K562 (cell line): ENCODE results near the gene MLF1. TPM values are rescaled to one million over a fixed set of nuclear protein-coding genes. Genes with fewer than 3 reads are reported as not detected.
A peak's percentile ranks its signal among the peaks of the same experiment; 100 is the strongest.

Experiments used
- ARID2 ChIP-seq: fragments of 450-650 bp; IDR thresholded peaks from 2 replicates; pipeline ENCODE4 v1.6.1; 2017; ENCODE audit warnings: antibody characterized with exemption, mild to moderate bottlenecking
- BACH1 ChIP-seq: fragments of 200-800 bp; sonication (Bioruptor generic); IDR thresholded peaks from 2 replicates; pipeline ENCODE4 v1.6.1; 2016; ENCODE audit warnings: missing genetic modification characterization, missing compliant biosample characterization
- BRD4 ChIP-seq: fragments of 200-600 bp; sonication (generic); IDR thresholded peaks from 2 replicates; pipeline ENCODE4 v1.6.1; 2017; ENCODE audit warnings: inconsistent platforms
- CHD4 ChIP-seq: fragments of 200-600 bp; sonication (generic); IDR thresholded peaks from 3 replicates; pipeline ENCODE4 v1.6.1; 2012; ENCODE audit warnings: low read depth, mild to moderate bottlenecking, mixed read lengths, low read length, inconsistent platforms; ENCODE audit not compliant: insufficient read depth, insufficient replicate concordance, poor library complexity, severe bottlenecking
- ERF ChIP-seq: fragments of 450-650 bp; formaldehyde crosslinking; IDR thresholded peaks from 2 replicates; pipeline ENCODE4 v1.4.0; 2020; ENCODE audit warnings: mild to moderate bottlenecking, mixed read lengths
- ETV1 ChIP-seq: fragments of 450-650 bp; conservative IDR thresholded peaks from 2 replicates; pipeline ENCODE4 v1.6.1; 2016; ENCODE audit warnings: missing genetic modification characterization, control low read depth, low read depth, missing compliant biosample characterization
- GATAD2A ChIP-seq: fragments of 450-650 bp; IDR thresholded peaks from 2 replicates; pipeline ENCODE4 v1.6.1; 2017
- HINFP ChIP-seq: fragments of 450-650 bp; conservative IDR thresholded peaks from 2 replicates; pipeline ENCODE4 v1.6.1; 2016; ENCODE audit warnings: missing genetic modification characterization, low read depth, mild to moderate bottlenecking, control low read depth, missing compliant biosample characterization
- JUNB ChIP-seq: fragments of 450-650 bp; formaldehyde crosslinking; conservative IDR thresholded peaks from 2 replicates; pipeline ENCODE4 v1.4.0; 2020; ENCODE audit warnings: mild to moderate bottlenecking
- NONO ChIP-seq, 2 experiments: fragments of 200-400 bp in 1 of 2; fragments of 450-650 bp in 1 of 2; formaldehyde crosslinking in 1 of 2; IDR thresholded peaks; 2 replicates each; pipeline ENCODE4 v1.6.1; 2017; ENCODE audit warnings: low read depth in 2 of 2, mild to moderate bottlenecking in 2 of 2, moderate library complexity in 2 of 2, low read length in 1 of 2
- PHB ChIP-seq: fragments of 250-450 bp; sonication (Bioruptor Pico); IDR thresholded peaks from 2 replicates; pipeline ENCODE4 v1.5.0; 2021
- POLR2A ChIP-seq: fragments of 450-650 bp; conservative IDR thresholded peaks from 2 replicates; pipeline ENCODE4 v1.6.1; 2016
- PTTG1 ChIP-seq: fragments of 450-650 bp; IDR thresholded peaks from 2 replicates; pipeline ENCODE4 v1.6.1; 2016; ENCODE audit warnings: low read depth, mild to moderate bottlenecking, missing genetic modification characterization, missing compliant biosample characterization
- RBM15 ChIP-seq: fragments of 200-400 bp; formaldehyde crosslinking; IDR thresholded peaks from 2 replicates; pipeline ENCODE4 v1.6.1; 2018; ENCODE audit warnings: mild to moderate bottlenecking, low read length, moderate library complexity; ENCODE audit not compliant: insufficient read depth
- RBM25 ChIP-seq: fragments of 200-400 bp; formaldehyde crosslinking; IDR thresholded peaks from 2 replicates; pipeline ENCODE4 v1.6.1; 2018; ENCODE audit warnings: low read length, low read depth, moderate library complexity; ENCODE audit not compliant: severe bottlenecking
- TAF15 ChIP-seq: fragments of 200-400 bp; formaldehyde crosslinking; IDR thresholded peaks from 2 replicates; pipeline ENCODE4 v1.6.1; 2017; ENCODE audit warnings: mild to moderate bottlenecking, low read depth, low read length, moderate library complexity
- ZBTB7A ChIP-seq: IDR thresholded peaks from 2 replicates; pipeline ENCODE4 v1.6.1; 2011; ENCODE audit warnings: low read depth, mild to moderate bottlenecking, low read length, moderate library complexity, borderline replicate concordance; ENCODE audit not compliant: control insufficient read depth
- ZNF140 ChIP-seq: fragments of 250-450 bp; sonication (Bioruptor Pico); IDR thresholded peaks from 2 replicates; pipeline ENCODE4 v1.8.0; 2021; ENCODE audit warnings: moderate library complexity, mild to moderate bottlenecking, inconsistent platforms
- ZNF280B ChIP-seq: fragments of 250-450 bp; sonication (Bioruptor Pico); IDR thresholded peaks from 2 replicates; pipeline ENCODE4 v1.5.1; 2021; ENCODE audit warnings: mild to moderate bottlenecking
- ZNF436 ChIP-seq: fragments of 250-450, 450-650 bp; sonication (Bioruptor Pico); formaldehyde crosslinking; IDR thresholded peaks from 2 replicates; pipeline ENCODE4 v1.7.0; 2020; ENCODE audit warnings: mild to moderate bottlenecking
- polyA plus RNA-seq, 8 experiments: library from polyadenylated mRNA; depleted of rRNA in 4 of 8; stranded (reverse) in 5 of 8; unstranded in 3 of 8; fragments of >200 nt; fragmentation: Nextera tagmentation in 2 of 8; fragmentation: Illumina TruSeq in 1 of 8; extraction: Ambion mirVana in 2 of 8; extraction: Trizol in 1 of 8; gene quantifications; 2 replicates each; pipeline versions ENCODE4 v1.2.1 to v1.2.3, GENCODE V29; 2011 to 2014; ENCODE audit warnings: inconsistent platforms in 1 of 8, missing spikeins in 1 of 8
- total RNA-seq, 7 experiments: library from RNA; depleted of rRNA in 6 of 7; stranded (reverse); fragments of >200 nt in 6 of 7; fragmentation: Illumina TruSeq in 2 of 7; extraction: Trizol in 2 of 7; gene quantifications; 2 replicates each; pipeline versions ENCODE4 v1.2.1 to v1.2.3, GENCODE V29; 2011 to 2021; ENCODE audit warnings: low replicate concordance in 1 of 7
- TF ChIP-seq, protein P1 (sequence below): fragments of 250-450 bp; sonication (Bioruptor Pico); IDR thresholded peaks from 2 replicates; pipeline ENCODE4 v1.8.0; 2021; ENCODE audit warnings: moderate library complexity, mild to moderate bottlenecking, inconsistent platforms
- TF ChIP-seq, protein P2 (sequence below): fragments of 450-650 bp; IDR thresholded peaks from 2 replicates; pipeline ENCODE4 v1.6.1; 2017; ENCODE audit warnings: mild to moderate bottlenecking, moderate library complexity
- TF ChIP-seq, protein P3 (sequence below), 2 experiments: fragments of 200-800 bp in 1 of 2; sonication (Bioruptor generic) in 1 of 2; sonication (generic) in 1 of 2; formaldehyde crosslinking in 1 of 2; IDR thresholded peaks in 1 of 2; conservative IDR thresholded peaks in 1 of 2; 2 replicates each; pipeline versions ENCODE4 v1.5.0 to v1.6.1; 2016 to 2020; ENCODE audit warnings: missing compliant biosample characterization in 1 of 2, missing genetic modification characterization in 1 of 2, missing genetic modification reagents in 1 of 2

Gene MLF1
- total and polyA plus RNA-seq, 9 of the 15 experiments (the other 6 are each of a cell fraction or from before 2014, with no cell fraction given): 20.4 to 71.0 (median 27.1) TPM

DNA sequence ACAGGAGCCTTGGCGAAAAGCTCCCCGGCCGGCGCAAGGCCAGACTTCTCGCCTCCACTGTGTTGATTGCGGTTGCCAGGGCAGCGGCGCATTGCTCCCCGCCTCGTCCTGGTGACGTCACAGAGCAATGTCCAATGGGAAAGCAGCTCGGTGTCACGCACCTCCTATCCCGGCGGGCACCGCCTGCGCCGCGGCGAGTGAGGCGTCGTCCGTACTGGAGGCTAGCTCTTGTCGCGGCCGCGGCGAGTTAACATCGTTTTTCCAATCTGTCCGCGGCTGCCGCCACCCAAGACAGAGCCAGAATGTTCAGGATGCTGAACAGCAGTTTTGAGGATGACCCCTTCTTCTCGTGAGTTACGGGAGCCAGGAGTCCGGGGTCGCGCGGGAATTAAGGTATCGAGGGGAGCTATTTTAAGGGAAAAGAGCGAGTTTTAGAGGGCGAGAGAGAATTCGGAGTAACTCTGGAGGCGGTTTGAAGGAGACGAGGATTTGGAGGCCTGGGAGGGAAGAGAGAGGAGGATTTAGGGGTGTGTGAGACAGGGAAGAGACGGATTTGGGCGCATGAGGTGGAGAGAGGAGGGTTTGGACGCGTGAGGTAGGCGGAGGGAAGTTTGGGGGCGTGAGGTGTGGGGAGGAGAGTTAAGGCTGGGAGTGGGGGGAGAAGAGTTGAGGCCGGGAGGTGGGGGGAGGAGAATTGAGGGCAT is at the start of gene MLF1 (continued):
- TF ChIP-seq ARID2 (no peak), JUNB (CRISPR knock-in tag) (no peak), NONO (IDR thresholded peaks at IDR 0.05; ENCODE audit: low read depth in 2 of 2, low read length in 1 of 2) (no peak), TAF15 (no peak), RBM15 (no peak), RBM25 (peak; percentile 59), ZNF280B (CRISPR knock-in tag) (no peak), ERF (CRISPR knock-in tag) (no peak), BACH1 (tag) (no peak), POLR2A (peak; percentile 76), ZNF436 (CRISPR knock-in tag) (no peak), ETV1 (tag) (no peak), ZNF140 (no peak), PHB (CRISPR knock-in tag) (no peak), ZBTB7A (0 out of 2 replicates have a peak, but pooled peaks have one; percentile 21), BRD4 (no peak), PTTG1 (no peak), GATAD2A (no peak), HINFP (tag) (no peak), CHD4 (no peak)
- TF ChIP-seq, protein P1, sequence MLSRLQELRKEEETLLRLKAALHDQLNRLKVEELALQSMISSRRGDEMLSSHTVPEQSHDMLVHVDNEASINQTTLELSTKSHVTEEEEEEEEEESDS (CRISPR knock-in tag): no peak
- TF ChIP-seq, protein P2, sequence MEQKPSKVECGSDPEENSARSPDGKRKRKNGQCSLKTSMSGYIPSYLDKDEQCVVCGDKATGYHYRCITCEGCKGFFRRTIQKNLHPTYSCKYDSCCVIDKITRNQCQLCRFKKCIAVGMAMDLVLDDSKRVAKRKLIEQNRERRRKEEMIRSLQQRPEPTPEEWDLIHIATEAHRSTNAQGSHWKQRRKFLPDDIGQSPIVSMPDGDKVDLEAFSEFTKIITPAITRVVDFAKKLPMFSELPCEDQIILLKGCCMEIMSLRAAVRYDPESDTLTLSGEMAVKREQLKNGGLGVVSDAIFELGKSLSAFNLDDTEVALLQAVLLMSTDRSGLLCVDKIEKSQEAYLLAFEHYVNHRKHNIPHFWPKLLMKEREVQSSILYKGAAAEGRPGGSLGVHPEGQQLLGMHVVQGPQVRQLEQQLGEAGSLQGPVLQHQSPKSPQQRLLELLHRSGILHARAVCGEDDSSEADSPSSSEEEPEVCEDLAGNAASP: no peak
- TF ChIP-seq, protein P3, sequence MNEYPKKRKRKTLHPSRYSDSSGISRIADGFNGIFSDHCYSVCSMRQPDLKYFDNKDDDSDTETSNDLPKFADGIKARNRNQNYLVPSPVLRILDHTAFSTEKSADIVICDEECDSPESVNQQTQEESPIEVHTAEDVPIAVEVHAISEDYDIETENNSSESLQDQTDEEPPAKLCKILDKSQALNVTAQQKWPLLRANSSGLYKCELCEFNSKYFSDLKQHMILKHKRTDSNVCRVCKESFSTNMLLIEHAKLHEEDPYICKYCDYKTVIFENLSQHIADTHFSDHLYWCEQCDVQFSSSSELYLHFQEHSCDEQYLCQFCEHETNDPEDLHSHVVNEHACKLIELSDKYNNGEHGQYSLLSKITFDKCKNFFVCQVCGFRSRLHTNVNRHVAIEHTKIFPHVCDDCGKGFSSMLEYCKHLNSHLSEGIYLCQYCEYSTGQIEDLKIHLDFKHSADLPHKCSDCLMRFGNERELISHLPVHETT (CRISPR knock-in tag; conservative IDR thresholded peaks at IDR 0.05 in 1 of 2, IDR thresholded peaks at IDR 0.05 in 1 of 2): peak in 1 of 2 experiments; percentile 30; a peak in 1 of 4 replicates
